Lung (tissue), 12 donors: ENCODE results near the gene STAB2. TPM values are rescaled to one million over a fixed set of nuclear protein-coding genes. Genes with fewer than 3 reads are reported as not detected.

ENCODE experiments used
- ATAC-seq: fragments of 200-7000 bp; cut with Tn5 transposase; one replicate; pipeline ENCODE4 v1.9.1; 2020; ENCODE audit warnings: moderate number of reproducible peaks; ENCODE audit not compliant: insufficient read depth, low FRiP score
- DNase-seq, 3 donors: peaks; one replicate each; pipeline ENCODE4 v3.0.0-alpha.2; 2013 to 2017
- H3K27ac ChIP-seq, 2 donors: one replicate each; pipeline ENCODE4 v1.5.1; 2013; ENCODE audit warnings: mild to moderate bottlenecking in 2 of 2, moderate library complexity in 2 of 2, control low read depth in 1 of 2, inconsistent platforms in 1 of 2, low read depth in 1 of 2, low read length in 1 of 2
- H3K27me3 ChIP-seq, 3 donors: one replicate each; pipeline ENCODE4 v1.5.1; 2013; ENCODE audit warnings: low read length in 2 of 3; ENCODE audit not compliant: control insufficient read depth in 3 of 3, insufficient read depth in 3 of 3
- H3K36me3 ChIP-seq, 4 donors: one replicate each; pipeline ENCODE4 v1.5.1; 2013; ENCODE audit warnings: low read length in 4 of 4, mild to moderate bottlenecking in 1 of 4, moderate library complexity in 1 of 4; ENCODE audit not compliant: control insufficient read depth in 4 of 4, insufficient read depth in 4 of 4
- H3K4me1 ChIP-seq, 5 donors: one replicate each; pipeline ENCODE4 v1.5.1; 2013; ENCODE audit warnings: low read length in 5 of 5, mild to moderate bottlenecking in 2 of 5, moderate library complexity in 1 of 5; ENCODE audit not compliant: control insufficient read depth in 5 of 5, insufficient read depth in 5 of 5
- H3K4me3 ChIP-seq: one replicate; pipeline ENCODE4 v1.5.1; 2013; ENCODE audit warnings: mild to moderate bottlenecking, control low read depth, moderate library complexity
- H3K9ac ChIP-seq, 2 donors: one replicate each; pipeline ENCODE4 v1.5.1; 2013; ENCODE audit warnings: low read length in 2 of 2, control low read depth in 1 of 2; ENCODE audit not compliant: insufficient read depth in 1 of 2
- H3K9me3 ChIP-seq, 4 donors: one replicate each; pipeline ENCODE4 v1.5.1; 2013; ENCODE audit warnings: low read length in 3 of 4, mild to moderate bottlenecking in 1 of 4, moderate library complexity in 1 of 4; ENCODE audit not compliant: control insufficient read depth in 4 of 4, insufficient read depth in 3 of 4
- WGBS, 2 donors: extraction: QIAGEN DNeasy Blood & Tissue Kit; methylation state at CpG; one replicate each; pipeline ENCODE4 v1.1.7; 2013; 5-methylcytosine and 5-hydroxymethylcytosine counted together
- polyA plus RNA-seq, 2 donors: library from polyadenylated mRNA; stranded (reverse); fragments of 200-250 nt; gene quantifications; one replicate each; pipeline ENCODE4 v1.2.1, GENCODE V29; 2013
- total RNA-seq, 2 donors: library from RNA; depleted of rRNA in 1 of 2; stranded (reverse); fragments of >200 nt in 1 of 2; gene quantifications; one replicate each; pipeline ENCODE4 v1.2.1, GENCODE V29; 2014 to 2021
- TF ChIP-seq, protein P1 (sequence below): IDR thresholded peaks from 2 replicates; pipeline ENCODE4 v1.5.1; 2012; ENCODE audit warnings: mild to moderate bottlenecking; ENCODE audit errors: control extremely low read depth, extremely low read depth
- donor health status: control.
- donor health status: control.
- donor health status: Bipolar disorder and iron deficiency.
- donor health status: healthy.
- donor health status: DM: yes; HTN: yes; CAD: no.

Gene STAB2
- total and polyA plus RNA-seq, 4 donors, result 0.06 to 10.0 (median 0.43) TPM

DNA sequence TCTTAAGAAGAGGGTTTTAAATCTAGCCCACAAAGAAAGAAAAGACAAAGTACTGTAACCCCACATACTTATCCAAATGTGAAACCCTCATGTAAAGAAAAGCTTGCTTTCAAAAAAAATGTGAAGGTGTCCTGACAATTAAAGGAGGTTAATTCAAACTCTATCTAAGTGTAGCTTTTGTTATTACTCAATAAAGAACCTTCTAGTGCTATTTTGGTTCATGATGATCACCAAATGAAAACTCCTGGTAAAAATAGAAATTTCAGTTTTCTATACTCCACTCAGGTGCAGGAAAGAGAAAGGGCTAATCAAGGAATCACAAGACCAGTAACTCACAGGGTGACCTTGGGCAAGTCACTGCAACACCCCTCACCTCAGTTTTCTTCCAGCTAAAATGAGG lies 1.6 kb downstream of the STAB2 start:
- no peak overlapping the region for H3K4me3 ChIP-seq
- no peaks in the 10 kb centered on the region for H3K9me3 ChIP-seq
- no peaks in the 10 kb centered on the region for H3K4me1 ChIP-seq
- no peaks in the 10 kb centered on the region for H3K36me3 ChIP-seq
- TF ChIP-seq, protein P1, sequence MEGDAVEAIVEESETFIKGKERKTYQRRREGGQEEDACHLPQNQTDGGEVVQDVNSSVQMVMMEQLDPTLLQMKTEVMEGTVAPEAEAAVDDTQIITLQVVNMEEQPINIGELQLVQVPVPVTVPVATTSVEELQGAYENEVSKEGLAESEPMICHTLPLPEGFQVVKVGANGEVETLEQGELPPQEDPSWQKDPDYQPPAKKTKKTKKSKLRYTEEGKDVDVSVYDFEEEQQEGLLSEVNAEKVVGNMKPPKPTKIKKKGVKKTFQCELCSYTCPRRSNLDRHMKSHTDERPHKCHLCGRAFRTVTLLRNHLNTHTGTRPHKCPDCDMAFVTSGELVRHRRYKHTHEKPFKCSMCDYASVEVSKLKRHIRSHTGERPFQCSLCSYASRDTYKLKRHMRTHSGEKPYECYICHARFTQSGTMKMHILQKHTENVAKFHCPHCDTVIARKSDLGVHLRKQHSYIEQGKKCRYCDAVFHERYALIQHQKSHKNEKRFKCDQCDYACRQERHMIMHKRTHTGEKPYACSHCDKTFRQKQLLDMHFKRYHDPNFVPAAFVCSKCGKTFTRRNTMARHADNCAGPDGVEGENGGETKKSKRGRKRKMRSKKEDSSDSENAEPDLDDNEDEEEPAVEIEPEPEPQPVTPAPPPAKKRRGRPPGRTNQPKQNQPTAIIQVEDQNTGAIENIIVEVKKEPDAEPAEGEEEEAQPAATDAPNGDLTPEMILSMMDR, result no peak
- ATAC-seq, result no peak
- H3K27ac ChIP-seq, result no peak overlapping the region
- H3K27me3 ChIP-seq, result no peaks in the 10 kb centered on the region
- no peak overlapping the region for H3K9ac ChIP-seq
- no peak for DNase-seq

DNA sequence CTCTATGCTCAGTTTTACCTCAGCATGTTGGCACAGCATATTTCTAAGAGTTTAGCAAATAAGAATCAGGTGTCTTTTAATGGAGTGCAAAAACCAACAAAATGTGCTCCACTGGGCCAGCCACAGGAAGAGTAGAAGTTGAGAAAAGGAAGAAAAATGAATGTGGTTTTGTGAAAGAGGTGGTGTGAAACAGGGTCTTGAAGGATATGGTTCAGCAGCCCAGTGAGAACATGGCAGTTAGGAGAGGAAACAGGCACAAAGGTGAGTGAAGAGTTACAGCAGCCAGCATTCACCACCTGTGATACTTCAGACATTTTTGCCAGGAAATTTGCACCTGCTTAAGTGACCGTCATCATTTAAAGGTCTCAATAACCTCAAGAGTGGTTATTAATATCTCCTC lies 2.4 kb downstream of the STAB2 start:
- WGBS, 2 donors, result 75 to 90% methylated on average over 1 of the region's 1 CpG
- no peak overlapping the region for H3K9ac ChIP-seq
- TF ChIP-seq, protein P1, result no peak
- no peak overlapping the region for H3K4me3 ChIP-seq
- H3K36me3 ChIP-seq, result no peaks in the 10 kb centered on the region
- no peak overlapping the region for H3K27ac ChIP-seq
- ATAC-seq (no peak), DNase-seq (no peak)
- H3K27me3 ChIP-seq, result no peaks in the 10 kb centered on the region
- H3K9me3 ChIP-seq, result no peaks in the 10 kb centered on the region
- H3K4me1 ChIP-seq, result no peaks in the 10 kb centered on the region

DNA sequence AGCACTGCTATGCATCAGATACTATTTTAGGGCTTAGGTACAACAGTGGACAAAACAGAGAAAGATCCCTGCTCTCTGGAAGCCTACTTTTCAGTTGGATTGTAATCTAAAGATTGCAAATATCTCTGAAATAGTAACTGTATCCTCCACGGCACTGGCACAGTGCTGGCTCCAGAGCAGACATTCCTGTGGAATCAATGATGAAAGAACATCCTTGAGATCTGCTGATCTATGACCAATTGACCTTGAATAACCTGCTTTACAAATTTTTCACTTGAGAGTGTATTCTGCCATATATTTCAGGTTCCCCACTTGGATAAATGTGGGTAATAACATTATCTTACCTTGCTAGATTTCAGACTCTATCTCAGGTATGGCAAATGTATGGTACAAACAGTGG lies 3.2 kb downstream of the STAB2 start:
- Histone ChIP-seq H3K27me3 (no peaks in the 10 kb centered on the region), H3K36me3 (no peaks in the 10 kb centered on the region), H3K9ac (no peak overlapping the region), H3K4me3 (no peak overlapping the region), H3K27ac (no peak overlapping the region), H3K4me1 (no peaks in the 10 kb centered on the region), H3K9me3 (no peaks in the 10 kb centered on the region)
- TF ChIP-seq, protein P1, result no peak
- no peak for ATAC-seq
- WGBS, 2 donors, result 73 to 87% methylated on average over 1 of the region's 1 CpG
- no peak for DNase-seq

DNA sequence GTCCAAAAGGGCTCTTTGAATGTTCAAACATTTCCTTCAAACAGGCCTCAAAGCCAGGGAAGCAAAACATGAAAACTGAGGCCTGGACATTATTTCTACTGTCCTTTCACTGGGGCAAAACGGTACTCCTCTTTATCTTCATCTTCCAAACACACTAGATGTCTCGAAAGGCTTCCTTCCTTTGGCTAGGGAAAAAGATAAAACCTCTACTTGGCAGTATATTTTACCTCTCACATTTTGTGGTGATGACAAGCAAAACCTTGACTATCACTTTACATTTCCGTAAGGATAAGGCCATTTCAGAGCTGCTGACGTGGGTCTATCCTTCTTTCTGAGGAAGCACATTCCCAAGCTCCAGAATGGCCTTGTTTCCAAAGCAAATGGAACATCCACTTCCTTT lies 9.9 kb downstream of the STAB2 start:
- ATAC-seq, result no peak
- no peaks in the 10 kb centered on the region for H3K9me3 ChIP-seq
- H3K4me3 ChIP-seq, result no peak overlapping the region
- H3K9ac ChIP-seq, result no peak overlapping the region
- TF ChIP-seq, protein P1, result no peak
- H3K27me3 ChIP-seq, result no peaks in the 10 kb centered on the region
- no peaks in the 10 kb centered on the region for H3K4me1 ChIP-seq
- H3K27ac ChIP-seq, result no peak overlapping the region
- no peak for DNase-seq
- no peaks in the 10 kb centered on the region for H3K36me3 ChIP-seq
- 60 to 62% methylated on average over 4 of the region's 4 CpGs for WGBS, 2 donors
